Chondrocyte (in vitro differentiated cells): ENCODE measurements around the gene SRSF8. TPM values are rescaled to one million over a fixed set of nuclear protein-coding genes. Genes with fewer than 3 reads are reported as not detected.

Experiments
- DNase-seq: peaks from one replicate; pipeline ENCODE4 v3.0.0; 2021; ENCODE audit warnings: mixed read lengths, low spot score
- H3K27ac Mint-ChIP-seq: one replicate; pipeline ENCODE4 v1.8.0; 2021; ENCODE audit warnings: mild to moderate bottlenecking, moderate library complexity, mixed read lengths; ENCODE audit not compliant: unreplicated experiment
- H3K27me3 Mint-ChIP-seq: 2 replicates; pipeline ENCODE4 v1.8.0; 2021; ENCODE audit warnings: low read depth, mixed read lengths
- H3K36me3 Mint-ChIP-seq: 2 replicates; pipeline ENCODE4 v1.8.0; 2021; ENCODE audit warnings: low read depth, mixed read lengths
- H3K4me1 Mint-ChIP-seq: 2 replicates; pipeline ENCODE4 v1.8.0; 2021; ENCODE audit warnings: low read depth, mild to moderate bottlenecking, mixed read lengths
- H3K4me3 Mint-ChIP-seq: one replicate; pipeline ENCODE4 v1.8.0; 2021; ENCODE audit warnings: mild to moderate bottlenecking, moderate library complexity, mixed read lengths; ENCODE audit not compliant: unreplicated experiment
- H3K9me3 Mint-ChIP-seq: 2 replicates; pipeline ENCODE4 v1.8.0; 2021; ENCODE audit warnings: low read depth, mixed read lengths
- CTCF ChIP-seq: fragments of 200-600 bp; sonication (generic); IDR thresholded peaks from 2 replicates; pipeline ENCODE4 v1.5.0; 2021; ENCODE audit warnings: antibody characterized with exemption, mild to moderate bottlenecking, moderate library complexity
- total RNA-seq: library from RNA; stranded (reverse); gene quantifications from 3 replicates; pipeline ENCODE4 v1.2.1, GENCODE V29; 2021

The SRSF8 gene
- total RNA-seq, 1 donor from 2014 or later: 45.5 TPM

GRCh38 chr11:95101935-95102334 is 35.2 kb downstream of the SRSF8 start:
- H3K27ac Mint-ChIP-seq: no peak overlapping the region
- H3K27me3 Mint-ChIP-seq: no peaks in the 10 kb centered on the region
- H3K36me3 Mint-ChIP-seq: peaks cover 7% of the 10 kb centered on the region
- no peak for DNase-seq
- H3K9me3 Mint-ChIP-seq: no peaks in the 10 kb centered on the region
- TF ChIP-seq CTCF: no peak
- peaks cover 34% of the 10 kb centered on the region for H3K4me1 Mint-ChIP-seq
- H3K4me3 Mint-ChIP-seq: no peak overlapping the region

- no peaks in the 10 kb centered on the region for H3K9me3 Mint-ChIP-seq
- H3K4me3 Mint-ChIP-seq: no peak overlapping the region
- H3K27me3 Mint-ChIP-seq: no peaks in the 10 kb centered on the region
- H3K36me3 Mint-ChIP-seq: peaks cover 7% of the 10 kb centered on the region
- H3K4me1 Mint-ChIP-seq: peaks cover 34% of the 10 kb centered on the region
- no peak for DNase-seq
- no peak for TF ChIP-seq CTCF
- no peak overlapping the region for H3K27ac Mint-ChIP-seq
Observed at GRCh38 chr11:95102733-95103132, 36.0 kb downstream of the SRSF8 start.

- DNase-seq: no peak
- peak overlapping the region; percentile 64 for H3K27ac Mint-ChIP-seq
- peaks cover 5% of the 10 kb centered on the region for H3K36me3 Mint-ChIP-seq
- no peaks in the 10 kb centered on the region for H3K27me3 Mint-ChIP-seq
- TF ChIP-seq CTCF: no peak
- H3K4me3 Mint-ChIP-seq: no peak overlapping the region
- H3K4me1 Mint-ChIP-seq: peaks cover 44% of the 10 kb centered on the region
- H3K9me3 Mint-ChIP-seq: no peaks in the 10 kb centered on the region
Observed at GRCh38 chr11:95103701-95104100, 37.0 kb downstream of the SRSF8 start.

- no peak for TF ChIP-seq CTCF
- no peaks in the 10 kb centered on the region for H3K27me3 Mint-ChIP-seq
- peak overlapping the region; percentile 64 for H3K27ac Mint-ChIP-seq
- no peaks in the 10 kb centered on the region for H3K9me3 Mint-ChIP-seq
- H3K4me1 Mint-ChIP-seq: peaks cover 50% of the 10 kb centered on the region
- DNase-seq: no peak
- H3K4me3 Mint-ChIP-seq: no peak overlapping the region
- peaks cover 5% of the 10 kb centered on the region for H3K36me3 Mint-ChIP-seq
Observed at GRCh38 chr11:95104121-95104830, 37.6 kb downstream of the SRSF8 start.

GRCh38 chr11:95104856-95105255 is 38.1 kb downstream of the SRSF8 start:
- no peak overlapping the region for H3K4me3 Mint-ChIP-seq
- H3K4me1 Mint-ChIP-seq: peaks cover 56% of the 10 kb centered on the region
- no peak overlapping the region for H3K27ac Mint-ChIP-seq
- no peaks in the 10 kb centered on the region for H3K9me3 Mint-ChIP-seq
- H3K36me3 Mint-ChIP-seq: peaks cover 7% of the 10 kb centered on the region
- TF ChIP-seq CTCF: no peak
- DNase-seq: no peak
- no peaks in the 10 kb centered on the region for H3K27me3 Mint-ChIP-seq
